Non-pigmented ciliary epithelial cell (primary cell): ENCODE results near the gene ZNF324.
"Not testable (repeated sequence)": the region's sequence is repeated elsewhere in the genome, so short reads cannot be mapped to it uniquely, and the experiment has no call there.

Experiments used
- DNase-seq: peaks from one replicate; pipeline ENCODE4 v3.0.0-alpha.2; 2010; ENCODE audit warnings: low read depth

The ZNF324 gene

DNA sequence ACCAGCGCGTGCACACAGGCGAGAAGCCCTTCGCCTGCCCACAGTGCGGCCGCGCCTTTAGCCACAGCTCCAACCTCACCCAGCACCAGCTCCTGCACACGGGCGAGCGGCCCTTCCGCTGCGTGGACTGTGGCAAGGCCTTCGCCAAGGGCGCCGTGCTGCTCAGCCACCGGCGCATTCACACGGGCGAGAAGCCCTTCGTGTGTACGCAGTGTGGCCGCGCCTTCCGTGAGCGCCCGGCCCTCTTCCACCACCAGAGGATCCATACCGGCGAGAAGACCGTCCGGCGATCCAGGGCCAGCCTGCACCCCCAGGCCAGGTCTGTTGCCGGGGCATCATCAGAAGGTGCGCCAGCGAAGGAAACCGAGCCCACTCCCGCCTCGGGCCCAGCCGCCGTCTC lies 4.9 kb downstream of the ZNF324 start:
- no peak for DNase-seq

DNA sequence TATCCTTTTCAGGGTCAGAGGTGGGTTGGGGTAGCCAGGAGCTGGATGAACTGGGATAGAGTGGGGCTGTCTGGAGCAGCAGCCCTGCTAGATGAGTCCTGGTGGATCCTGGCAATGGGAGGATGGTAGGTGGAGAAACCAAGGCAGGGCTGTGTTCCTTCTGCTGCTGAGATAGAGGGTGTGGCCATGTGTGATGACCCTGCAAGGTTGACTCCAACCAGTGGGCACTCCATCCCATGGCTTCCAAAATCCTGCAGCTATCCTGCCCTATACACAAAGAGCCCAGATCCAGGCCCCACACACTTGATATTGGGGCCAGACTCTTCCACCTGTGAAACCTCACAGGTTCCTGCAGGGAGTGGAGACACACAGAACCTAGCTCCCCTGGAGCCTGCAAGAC lies 6.9 kb downstream of the ZNF324 start:
- no peak for DNase-seq

GRCh38 chr19:58474291-58474996 lies 7.6 kb downstream of the ZNF324 start:
- peak; percentile 60 for DNase-seq

GRCh38 chr19:58474997-58475713 lies 8.3 kb downstream of the ZNF324 start:
- DNase-seq, result no peak

- peak; percentile 85 for DNase-seq
Observed at GRCh38 chr19:58475714-58476497, 9.0 kb downstream of the ZNF324 start, which contains the start of gene ZNF446. TSS of gene ZNF446 (plus strand) at chr19:58476352. CDS start at chr19:58477219, 867 bp downstream.

DNA sequence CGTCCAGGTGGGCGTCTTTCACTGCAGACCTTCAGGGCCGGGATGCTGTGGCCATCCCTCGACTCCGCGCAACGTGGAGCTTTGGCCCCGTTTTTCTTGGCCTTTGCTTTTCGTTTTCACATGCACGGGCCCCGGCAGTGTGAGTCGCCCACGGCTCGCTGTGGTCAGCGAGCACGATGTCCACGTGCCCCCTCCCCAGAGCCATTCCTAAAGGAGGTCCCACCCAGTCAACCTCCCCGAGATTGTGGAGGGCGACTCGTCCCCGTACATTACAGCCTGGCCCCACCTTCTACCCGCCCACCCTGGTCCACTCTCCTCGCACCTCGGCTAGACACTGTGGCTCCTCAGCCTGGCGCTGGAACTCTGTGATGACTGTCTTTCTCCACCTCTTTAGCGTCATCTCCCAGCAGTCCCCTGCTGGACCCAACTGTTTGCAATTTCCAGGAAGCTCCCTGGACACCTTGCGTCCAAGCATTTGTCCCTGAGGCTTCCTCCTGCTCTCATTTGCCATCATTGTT lies 9.7 kb downstream of the ZNF324 start:
- DNase-seq, result no peak

- no peak for DNase-seq
Observed at GRCh38 chr19:58477130-58477529, 10.2 kb downstream of the ZNF324 start.

DNA sequence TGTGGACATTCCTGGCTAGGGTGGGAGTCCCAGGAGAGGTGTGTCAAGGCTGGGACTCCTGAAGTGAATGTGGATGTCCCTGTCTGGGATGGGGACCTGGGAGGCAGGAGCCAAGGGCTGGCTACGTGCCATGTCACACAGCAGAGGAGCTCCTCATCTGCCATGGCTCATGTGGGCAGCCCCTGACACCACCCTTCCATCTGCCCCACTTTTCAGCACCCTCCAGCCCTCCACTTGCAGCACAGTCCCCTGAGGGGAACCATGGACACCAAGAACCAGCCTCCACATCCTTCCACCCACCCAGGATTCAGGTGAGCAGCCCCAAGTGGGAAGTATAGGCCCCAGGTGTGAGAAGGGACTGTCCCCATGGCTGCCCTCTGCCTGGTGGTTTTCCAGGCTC lies 11.0 kb downstream of the ZNF324 start:
- DNase-seq, result no peak

DNA sequence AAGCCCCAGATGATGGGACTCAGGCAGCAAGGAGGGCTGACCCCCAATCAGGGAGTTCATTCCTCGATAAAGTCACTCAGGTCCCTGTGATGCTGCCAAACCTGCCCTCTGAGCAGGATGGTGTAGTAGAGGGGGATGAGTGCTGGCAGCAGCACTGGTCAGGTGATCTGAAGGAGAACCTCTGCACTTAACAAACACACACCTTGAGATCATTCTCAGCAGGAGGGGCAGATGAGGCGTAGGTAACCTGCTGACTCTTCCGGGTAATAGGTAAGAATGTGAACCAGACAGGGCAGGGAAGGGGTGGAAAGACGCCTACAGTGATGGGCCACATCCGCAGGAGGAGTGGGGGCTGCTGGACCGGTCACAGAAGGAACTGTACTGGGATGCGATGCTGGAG lies 12.4 kb downstream of the ZNF324 start:
- DNase-seq, result no peak

GRCh38 chr19:58479736-58480480 lies 13.0 kb downstream of the ZNF324 start:
- no peak for DNase-seq

GRCh38 chr19:58480481-58480830 lies 13.6 kb downstream of the ZNF324 start:
- DNase-seq, result no peak

DNA sequence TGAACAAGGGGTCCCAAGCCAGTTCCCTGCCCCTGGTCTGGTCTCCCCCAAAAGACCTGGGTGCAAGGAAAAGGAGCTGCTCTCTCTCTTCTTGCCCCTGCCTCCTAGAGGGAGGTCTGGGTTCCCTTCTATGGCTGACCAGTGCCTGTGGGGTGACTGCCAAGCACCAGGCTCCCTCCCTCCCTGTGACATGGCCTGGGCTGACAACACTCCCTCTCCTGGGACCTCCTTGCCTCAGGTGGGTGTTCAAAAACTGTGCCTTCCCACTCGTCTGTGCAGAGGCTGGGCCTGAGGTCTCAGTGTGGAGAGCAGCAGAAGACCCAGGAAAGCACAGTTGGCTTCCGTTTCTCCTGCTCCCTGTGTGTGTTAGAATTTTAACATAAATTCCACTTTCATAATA lies 14.0 kb downstream of the ZNF324 start:
- DNase-seq, result no peak

GRCh38 chr19:58482372-58482771 lies 15.5 kb downstream of the ZNF324 start:
- DNase-seq, result no peak

- no peak for DNase-seq
Observed at GRCh38 chr19:58483776-58484175, 16.9 kb downstream of the ZNF324 start.

DNA sequence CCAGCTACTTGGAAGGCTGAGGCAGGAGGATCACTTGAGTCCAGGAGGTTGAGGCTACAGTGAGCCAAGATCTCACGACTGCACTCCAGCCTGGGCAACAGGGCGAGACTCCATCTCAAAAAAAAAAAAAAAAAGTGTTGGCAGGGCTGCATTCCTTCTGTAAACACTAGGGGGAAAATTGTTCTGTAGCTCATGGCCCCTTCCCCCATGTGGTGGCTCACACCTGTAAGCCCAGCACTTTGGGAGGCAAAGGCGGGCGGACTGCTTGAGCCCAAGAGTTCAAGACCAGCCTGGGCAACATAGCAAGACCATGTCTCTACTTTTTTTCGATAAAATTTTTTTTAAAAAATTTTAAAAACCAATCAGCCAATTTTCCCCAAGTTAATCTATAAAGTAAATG lies 17.5 kb downstream of the ZNF324 start:
- DNase-seq, result not testable (repeated sequence)

DNA sequence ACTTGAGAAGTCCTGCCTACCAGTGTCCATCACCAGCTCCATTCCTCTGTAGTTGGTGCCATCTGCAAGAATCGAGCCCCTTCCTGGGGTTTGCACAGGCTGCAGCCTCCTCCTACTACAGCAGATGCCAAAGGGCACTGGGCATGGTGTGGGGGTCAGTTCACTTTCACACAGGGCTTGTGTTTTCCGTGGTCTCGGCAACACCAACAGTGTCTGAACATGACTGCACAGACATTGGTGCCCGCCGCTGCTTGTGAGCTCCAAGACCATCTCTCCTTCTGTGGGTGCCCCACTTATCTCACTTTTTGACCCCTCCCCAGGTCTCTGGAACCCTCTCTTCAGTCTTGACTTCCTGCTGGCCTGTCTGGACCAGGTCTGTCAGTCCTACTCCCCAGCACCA lies 24.5 kb downstream of the ZNF324 start:
- no peak for DNase-seq

GRCh38 chr19:58492265-58492664 lies 25.4 kb downstream of the ZNF324 start:
- DNase-seq, result no peak

- no peak for DNase-seq
Observed at GRCh38 chr19:58497634-58498170, 30.8 kb downstream of the ZNF324 start.

DNA sequence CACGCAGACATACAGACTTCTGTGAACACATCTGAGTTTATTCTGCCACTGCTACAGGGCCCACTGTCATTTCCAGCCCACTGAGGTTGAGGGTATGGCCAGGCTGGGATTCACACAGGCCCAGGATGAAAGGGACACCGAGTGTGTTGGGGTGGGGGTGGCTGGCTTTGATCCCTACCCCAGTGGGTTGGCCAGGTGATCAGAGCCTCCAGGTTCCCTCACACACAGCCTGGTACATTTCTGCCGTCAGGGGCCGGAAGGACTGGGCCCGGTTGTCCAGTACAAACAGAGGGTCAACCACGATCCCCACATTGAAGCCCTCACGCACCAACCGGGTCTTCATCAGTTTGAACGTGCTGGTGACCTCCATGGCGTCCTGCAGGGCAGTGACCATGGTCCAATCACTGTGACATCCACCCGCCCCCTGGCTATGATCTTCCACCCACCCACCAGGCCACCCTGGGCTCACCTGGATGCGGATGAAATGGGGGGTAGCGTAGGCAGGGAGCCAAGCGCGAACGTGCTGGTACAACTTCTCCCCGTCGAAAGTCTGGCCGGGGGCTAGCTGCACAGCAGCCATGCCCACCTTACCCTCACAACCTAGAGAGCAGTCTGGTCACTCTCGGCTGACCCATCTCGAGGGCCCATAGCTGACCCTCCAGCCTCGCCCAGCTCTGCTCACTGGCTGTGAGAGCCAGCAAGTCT lies 31.6 kb downstream of the ZNF324 start:
- DNase-seq, result no peak

- peak; percentile 92 for DNase-seq
Observed at GRCh38 chr19:58499021-58499927, 32.4 kb downstream of the ZNF324 start.
